Measurements from ENCODE around the gene NSF.
"Not testable (repeated sequence)": the region's sequence is repeated elsewhere in the genome, so short reads cannot be mapped to it uniquely, and the experiment has no call there.

- not testable (repeated sequence) for TF ChIP-seq CTCF (conservative IDR thresholded peaks at IDR 0.05; ENCODE audit: low read length); EZH2phosphoT487 (IDR thresholded peaks at IDR 0.05; ENCODE audit: borderline replicate concordance, low read depth, low read length)
Measured at GRCh38 chr17:46598344-46598931, 8.0 kb downstream of the NSF start.
